Jurkat, Clone E6-1 (cell line): ENCODE measurements around the gene ZCWPW2.

ENCODE experiments used
- DNase-seq: peaks from one replicate; pipeline ENCODE4 v3.0.0-alpha.2; 2011; ENCODE audit warnings: low read depth, low spot score
- H3K4me3 ChIP-seq: 2 replicates; pipeline ENCODE4 v1.5.1; 2011; ENCODE audit warnings: mild to moderate bottlenecking, low read length, control low read depth, moderate library complexity

Gene ZCWPW2

DNA sequence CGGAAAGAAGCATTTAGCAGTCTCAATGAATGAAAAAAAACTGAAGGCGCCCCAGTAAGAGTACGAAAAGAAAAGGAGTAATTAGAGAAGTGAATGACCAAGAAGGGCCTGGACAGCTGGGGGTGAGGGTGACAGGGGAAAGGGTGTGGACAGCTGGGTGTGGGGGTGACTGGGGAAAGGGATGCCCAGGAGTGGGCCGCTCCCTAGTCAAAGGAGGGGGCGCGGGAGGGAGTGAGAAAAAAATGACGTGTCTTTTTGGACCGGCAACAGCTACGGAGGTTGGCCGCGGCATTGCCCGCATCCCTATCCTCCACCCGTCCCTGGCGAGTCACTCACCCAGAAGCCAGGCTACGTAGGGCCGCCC is 274 bp upstream of the ZCWPW2 start:
- no peak for DNase-seq
- H3K4me3 ChIP-seq: peak overlapping the region; percentile 76

DNA sequence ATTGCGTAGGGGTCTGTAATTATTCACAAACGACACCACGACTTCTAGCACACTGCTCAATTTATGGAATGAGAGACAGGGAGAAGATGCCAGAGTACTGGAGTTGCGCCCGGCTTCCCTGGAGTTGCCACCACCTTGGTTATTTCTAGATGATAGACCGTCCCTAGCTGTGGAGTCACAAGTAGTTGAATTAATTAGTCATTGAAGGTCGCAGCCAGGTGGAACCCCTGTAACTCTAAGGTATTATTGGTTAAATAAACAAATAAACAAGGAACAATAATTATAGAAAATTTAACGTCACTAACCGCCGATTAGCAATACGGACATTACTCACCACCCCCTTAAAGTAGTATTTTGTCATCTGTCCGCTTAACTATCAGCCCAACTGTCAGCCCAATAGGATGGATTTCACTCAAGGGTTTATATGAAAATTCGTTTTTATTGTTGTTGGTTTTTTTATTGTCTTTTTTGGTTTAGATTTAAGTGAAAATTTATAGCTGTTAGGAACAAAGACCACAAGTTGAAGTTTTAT is 1.0 kb downstream of the ZCWPW2 start:
- peak overlapping the region; percentile 76 for H3K4me3 ChIP-seq
- no peak for DNase-seq

- no peak overlapping the region for H3K4me3 ChIP-seq
- DNase-seq: no peak
These were observed 27.9 kb downstream of the ZCWPW2 start for GRCh38 chr3:28376424-28376823.

DNA sequence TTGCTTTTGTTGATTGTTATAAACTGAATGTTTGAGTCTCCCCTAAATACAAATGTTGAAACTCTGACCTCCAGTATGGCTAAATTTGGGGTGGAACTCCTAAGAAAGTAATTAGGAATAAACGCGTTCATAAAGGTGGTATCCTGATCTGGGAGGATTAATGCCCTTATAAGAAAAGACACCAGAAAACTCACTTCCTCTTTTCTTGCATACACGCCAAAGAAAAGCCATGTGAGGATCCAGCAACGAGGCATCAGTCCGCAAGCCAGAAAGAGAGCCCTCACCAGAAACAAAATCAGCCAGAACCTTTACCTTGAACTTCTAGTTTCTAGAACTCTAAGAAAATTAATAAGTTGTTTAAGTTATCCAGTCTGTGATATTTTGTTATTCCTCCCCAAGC is 37.5 kb downstream of the ZCWPW2 start:
- no peak overlapping the region for H3K4me3 ChIP-seq
- no peak for DNase-seq

GRCh38 chr3:28388978-28389377 is 40.5 kb downstream of the ZCWPW2 start:
- no peak for DNase-seq
- H3K4me3 ChIP-seq: no peak overlapping the region

DNA sequence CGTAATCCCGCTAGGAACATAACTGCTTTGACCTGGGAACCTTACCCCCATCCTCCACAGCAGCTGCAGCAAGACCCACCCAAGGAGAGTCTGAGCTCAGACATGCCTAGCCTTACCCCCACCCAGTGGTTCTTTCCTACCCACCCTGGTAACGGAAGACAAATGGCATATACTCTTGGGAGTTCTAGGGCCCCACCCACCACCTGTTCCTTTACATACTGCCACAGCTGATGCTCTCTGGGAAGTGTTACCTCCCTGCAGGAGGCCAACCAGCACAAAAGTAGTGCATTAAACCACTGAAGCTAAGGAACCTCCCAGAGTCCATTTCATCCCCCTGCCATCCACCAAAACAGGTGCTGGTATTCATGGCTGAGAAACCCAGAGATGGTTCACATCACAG is 50.7 kb downstream of the ZCWPW2 start:
- H3K4me3 ChIP-seq: no peak overlapping the region
- DNase-seq: no peak

- no peak for DNase-seq
- H3K4me3 ChIP-seq: no peak overlapping the region
These were observed 57.7 kb downstream of the ZCWPW2 start for GRCh38 chr3:28406241-28406640.

DNA sequence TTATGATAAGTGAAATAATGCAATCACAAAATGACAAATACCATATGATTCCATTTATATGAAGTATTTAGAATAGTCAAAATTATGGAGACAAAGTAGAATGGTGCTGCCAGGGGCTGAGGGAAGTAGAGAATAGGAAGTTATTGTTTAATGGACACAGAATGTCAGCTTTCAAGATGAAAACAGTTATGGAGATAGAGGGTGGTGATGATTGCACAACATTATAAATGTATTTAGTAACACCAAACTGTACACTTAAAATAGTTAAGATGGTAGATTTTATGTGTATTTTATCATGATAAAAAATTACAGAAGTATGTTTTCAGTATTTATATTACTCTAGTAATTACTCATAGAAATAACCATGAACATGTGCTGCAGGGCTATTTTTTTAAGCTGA is 100.9 kb downstream of the ZCWPW2 start:
- no peak for DNase-seq
- H3K4me3 ChIP-seq: no peak overlapping the region

GRCh38 chr3:28462866-28463265 is 114.3 kb downstream of the ZCWPW2 start:
- no peak overlapping the region for H3K4me3 ChIP-seq
- no peak for DNase-seq

- H3K4me3 ChIP-seq: no peak overlapping the region
- DNase-seq: no peak
These were observed 118.9 kb downstream of the ZCWPW2 start for GRCh38 chr3:28467414-28467813.

DNA sequence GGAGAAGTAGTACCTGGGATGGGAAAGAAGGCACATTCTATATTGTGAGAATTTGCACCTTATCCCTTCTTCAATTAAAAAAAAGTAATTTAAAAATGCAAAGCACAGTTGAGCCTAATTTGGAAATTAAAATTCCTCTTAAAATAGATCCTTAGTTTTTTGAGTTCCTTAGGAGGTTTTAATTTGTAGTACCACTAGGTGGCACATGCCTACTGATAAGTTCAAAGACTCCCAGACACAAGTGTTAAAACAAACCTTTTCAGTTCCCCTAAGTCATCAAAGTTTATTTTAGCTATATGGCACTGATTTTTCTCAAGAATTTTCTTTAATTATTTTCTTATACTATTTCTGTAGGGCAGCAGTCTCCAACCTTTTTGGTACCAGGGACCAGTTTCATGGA is 127.7 kb downstream of the ZCWPW2 start:
- DNase-seq: peak; percentile 46
- H3K4me3 ChIP-seq: no peak overlapping the region

- DNase-seq: no peak
- no peak overlapping the region for H3K4me3 ChIP-seq
These were observed 128.2 kb downstream of the ZCWPW2 start for GRCh38 chr3:28476764-28477163.

DNA sequence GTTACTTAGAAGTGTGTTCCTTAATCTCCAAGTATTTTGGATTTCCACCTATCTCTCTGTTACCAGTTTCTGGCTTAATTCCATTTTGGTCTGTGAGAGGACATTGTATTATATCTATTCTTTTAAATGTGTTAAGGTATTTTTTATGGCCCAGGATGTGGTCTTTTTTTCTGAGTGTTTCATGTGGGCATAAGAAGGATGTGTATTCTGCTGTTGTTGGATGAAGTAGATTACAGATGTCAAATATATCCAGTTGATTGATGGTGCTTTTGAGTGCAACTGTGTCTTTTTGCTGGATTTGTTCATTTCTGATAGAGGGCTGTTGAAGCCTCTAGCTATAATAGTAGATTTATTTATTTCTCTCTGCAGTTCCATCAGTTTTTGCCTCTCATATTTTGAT is 136.6 kb downstream of the ZCWPW2 start:
- peak; percentile 63 for DNase-seq
- no peak overlapping the region for H3K4me3 ChIP-seq

GRCh38 chr3:28495301-28495700 is 146.8 kb downstream of the ZCWPW2 start:
- DNase-seq: no peak
- H3K4me3 ChIP-seq: no peak overlapping the region

- no peak overlapping the region for H3K4me3 ChIP-seq
- no peak for DNase-seq
These were observed 153.9 kb downstream of the ZCWPW2 start for GRCh38 chr3:28502397-28502937.

DNA sequence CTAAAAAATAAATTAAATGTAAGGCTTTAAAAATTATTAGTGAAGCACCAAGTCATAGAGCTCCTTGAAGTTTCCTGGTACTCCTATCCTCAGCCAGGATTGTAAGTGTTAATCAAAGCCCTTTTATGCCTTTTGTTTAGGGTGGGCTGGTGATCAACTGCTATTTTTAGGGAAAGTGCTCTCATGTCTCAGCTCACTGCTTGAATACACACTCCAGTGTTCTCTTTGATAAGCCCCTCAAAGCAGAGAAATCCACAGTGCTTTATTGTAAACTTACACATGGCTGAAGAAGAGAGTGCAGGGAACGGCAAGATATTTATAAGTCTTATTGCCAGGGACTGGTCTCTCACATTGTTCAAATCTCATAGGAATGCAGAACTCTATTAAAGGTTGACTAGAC is 156.5 kb downstream of the ZCWPW2 start:
- DNase-seq: no peak
- H3K4me3 ChIP-seq: no peak overlapping the region

- no peak overlapping the region for H3K4me3 ChIP-seq
- no peak for DNase-seq
These were observed 173.1 kb downstream of the ZCWPW2 start for GRCh38 chr3:28521663-28522062.

- no peak for DNase-seq
- no peak overlapping the region for H3K4me3 ChIP-seq
These were observed 193.8 kb downstream of the ZCWPW2 start for GRCh38 chr3:28542351-28542750.

DNA sequence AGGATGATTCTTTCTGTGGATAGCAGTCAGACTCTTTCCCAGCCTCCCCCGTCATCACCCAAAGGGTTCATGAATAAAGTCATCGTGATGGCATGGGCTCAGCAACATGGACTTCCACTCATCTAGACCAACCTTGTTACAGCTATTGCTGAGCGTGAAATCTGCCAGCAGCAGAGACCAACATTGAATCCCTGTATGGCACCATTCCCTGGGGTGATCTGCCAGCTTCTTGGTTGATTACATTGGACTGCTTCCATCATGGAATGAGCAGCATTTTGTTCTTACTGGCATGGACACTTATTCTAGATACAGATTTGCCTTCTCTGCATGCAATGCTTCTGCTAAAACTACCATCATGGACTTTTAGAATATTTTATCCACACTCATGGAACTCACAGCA is 195.7 kb downstream of the ZCWPW2 start:
- H3K4me3 ChIP-seq: no peak overlapping the region
- no peak for DNase-seq

DNA sequence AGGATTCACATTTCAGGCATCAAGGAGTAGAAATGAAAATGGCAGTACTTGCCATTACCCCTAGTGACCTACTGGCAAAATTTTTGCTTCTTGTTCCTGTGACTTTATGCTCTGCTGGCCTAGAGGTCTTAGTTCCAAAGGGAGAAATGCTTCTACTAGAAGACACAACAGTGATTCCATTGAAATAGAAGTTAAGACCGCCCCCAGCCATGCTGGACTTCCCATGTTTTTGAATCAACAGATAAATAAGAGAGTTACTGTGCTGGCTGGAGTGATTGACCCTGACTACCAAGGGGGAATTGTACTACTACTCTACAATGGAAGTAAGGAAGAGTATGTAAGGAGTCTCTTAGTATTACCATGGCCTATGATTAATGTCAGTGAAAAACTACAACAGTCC is 196.3 kb downstream of the ZCWPW2 start:
- no peak for DNase-seq
- H3K4me3 ChIP-seq: no peak overlapping the region

DNA sequence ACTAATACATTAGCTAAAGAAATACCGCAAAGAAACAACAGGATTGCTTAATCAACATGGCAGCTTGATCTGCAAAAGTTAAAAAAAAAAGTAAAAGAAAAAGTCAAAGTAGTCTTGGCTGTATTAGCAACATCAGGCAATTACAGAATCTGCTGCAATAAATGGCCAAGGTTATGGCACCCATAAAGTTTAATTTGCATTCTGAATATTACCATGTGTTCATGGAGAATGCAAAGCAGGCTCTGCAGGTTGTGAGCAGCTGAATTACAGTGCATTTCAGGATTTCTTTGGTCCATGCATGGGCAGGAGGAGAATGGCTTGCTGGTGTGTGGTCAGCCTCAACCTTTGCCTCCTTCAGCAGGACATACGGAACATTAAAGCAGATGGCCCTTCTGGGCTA is 199.2 kb downstream of the ZCWPW2 start:
- no peak for DNase-seq
- H3K4me3 ChIP-seq: no peak overlapping the region

GRCh38 chr3:28553175-28553574 is 204.7 kb downstream of the ZCWPW2 start:
- no peak for DNase-seq

More at GRCh38 chr3:28553175-28553574, 204.7 kb downstream of the ZCWPW2 start:
- no peak overlapping the region for H3K4me3 ChIP-seq
